HG03571 (cell line): ENCODE results near the gene SPAG17.

Experiments
- ATAC-seq: cut with Tn5 transposase; IDR thresholded peaks from one replicate; pipeline ENCODE4 v1.9.1; 2021; ENCODE audit not compliant: unreplicated experiment

The SPAG17 gene

DNA sequence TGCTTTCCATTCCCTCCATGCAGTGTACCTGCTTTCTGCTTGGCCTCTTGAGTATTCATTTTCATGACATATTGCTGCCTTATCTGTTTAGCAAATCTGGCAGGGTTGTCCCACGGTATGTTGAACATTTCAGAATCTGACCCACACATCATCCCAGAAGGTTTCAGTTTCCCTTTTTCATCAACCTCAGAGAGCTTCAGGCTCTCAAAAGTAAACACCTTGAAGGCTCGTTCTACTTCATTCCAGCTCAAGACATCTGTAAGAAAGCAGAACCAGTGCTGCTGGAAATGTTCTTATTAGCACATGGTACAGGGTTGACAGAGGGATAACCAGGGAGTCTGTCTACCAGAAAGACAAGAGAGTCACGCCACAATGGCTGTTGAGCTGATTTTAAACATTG lies 103.6 kb downstream of the SPAG17 start:
- ATAC-seq = no peak

DNA sequence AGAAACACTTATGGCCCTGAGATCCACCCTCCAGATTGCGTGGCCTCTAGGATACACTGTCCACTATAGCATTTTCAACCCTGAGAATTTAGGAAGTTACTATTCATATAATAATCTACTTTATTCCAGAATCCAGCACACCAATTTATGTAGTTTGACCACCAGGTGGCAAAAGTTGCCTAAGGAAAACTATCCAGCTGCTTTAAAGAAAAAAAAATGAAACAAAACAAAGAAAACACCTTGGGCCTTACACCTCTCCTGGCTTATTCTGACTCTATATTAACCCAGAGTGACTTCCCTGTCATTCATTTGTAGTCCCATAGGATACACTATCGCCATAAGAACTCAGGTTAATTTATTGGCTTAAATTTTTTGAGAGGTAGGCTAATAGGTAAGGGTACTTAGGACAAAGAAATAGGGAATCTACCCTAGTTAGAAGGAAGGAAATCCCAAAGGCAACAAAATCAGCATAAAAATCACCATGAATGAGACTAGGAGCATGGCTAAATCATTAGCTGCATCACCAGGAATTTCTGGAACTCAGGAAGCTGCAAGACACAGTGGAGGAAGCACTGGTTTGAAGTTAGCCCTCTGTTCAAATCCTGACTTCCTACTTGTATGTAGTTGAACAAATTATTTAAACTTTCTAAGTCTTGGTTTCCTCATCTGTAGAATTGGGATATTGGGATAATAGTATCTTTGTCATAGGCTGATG lies 107.5 kb downstream of the SPAG17 start:
- no peak for ATAC-seq

DNA sequence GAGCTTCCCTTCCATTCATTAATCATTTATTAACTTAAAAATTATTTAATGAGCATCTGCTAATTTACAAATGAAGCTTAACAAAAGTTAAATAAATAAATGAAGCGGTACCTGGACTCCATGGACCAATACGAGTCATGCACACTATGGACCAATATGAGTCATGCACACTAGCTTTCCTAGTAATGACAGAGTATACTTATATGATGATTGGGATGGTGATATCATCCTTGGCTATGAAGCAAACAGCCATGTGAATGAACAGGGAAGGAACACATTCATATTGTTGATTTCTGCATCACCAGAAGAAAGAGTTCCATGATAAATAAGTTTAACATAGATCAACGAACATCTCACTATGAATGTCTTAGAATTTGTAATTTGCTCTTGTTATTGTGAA lies 109.9 kb downstream of the SPAG17 start:
- no peak for ATAC-seq

DNA sequence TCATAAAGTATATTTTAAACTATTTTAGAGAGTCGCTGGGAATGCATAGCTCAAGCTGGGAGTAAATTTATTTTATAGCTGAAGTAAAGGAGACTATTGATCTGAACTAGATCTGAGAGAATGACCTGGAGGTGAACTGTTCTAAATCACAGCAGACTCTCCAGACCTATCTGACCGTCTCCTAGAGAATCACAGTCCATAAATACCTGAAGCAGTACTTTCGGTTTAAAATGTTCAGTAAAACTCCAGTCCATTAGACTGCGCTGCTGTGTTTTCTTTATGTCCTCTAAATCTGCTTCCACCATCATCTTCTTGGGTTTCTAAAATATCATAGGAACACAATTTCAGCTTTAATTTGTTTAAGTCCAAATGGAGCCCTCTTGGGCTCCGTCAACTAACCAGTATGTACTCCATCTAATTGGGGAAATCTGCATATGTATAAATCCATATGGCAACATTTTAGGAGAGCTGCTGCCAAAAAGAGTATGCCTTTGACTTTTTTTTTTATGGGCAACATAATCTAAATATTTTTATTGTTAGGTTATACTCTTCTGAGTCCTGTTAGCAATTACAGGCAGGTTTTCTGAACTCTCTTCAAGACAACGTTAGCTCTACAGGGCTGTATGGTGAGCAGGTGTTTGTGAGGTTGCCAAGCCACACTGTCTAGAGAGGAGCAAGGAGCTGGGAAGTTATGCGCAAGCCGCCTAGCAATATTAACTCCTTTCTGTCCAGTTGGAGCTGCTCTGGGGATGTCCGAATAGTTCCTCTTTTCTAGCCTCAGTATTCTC lies 111.2 kb downstream of the SPAG17 start:
- ATAC-seq = no peak

DNA sequence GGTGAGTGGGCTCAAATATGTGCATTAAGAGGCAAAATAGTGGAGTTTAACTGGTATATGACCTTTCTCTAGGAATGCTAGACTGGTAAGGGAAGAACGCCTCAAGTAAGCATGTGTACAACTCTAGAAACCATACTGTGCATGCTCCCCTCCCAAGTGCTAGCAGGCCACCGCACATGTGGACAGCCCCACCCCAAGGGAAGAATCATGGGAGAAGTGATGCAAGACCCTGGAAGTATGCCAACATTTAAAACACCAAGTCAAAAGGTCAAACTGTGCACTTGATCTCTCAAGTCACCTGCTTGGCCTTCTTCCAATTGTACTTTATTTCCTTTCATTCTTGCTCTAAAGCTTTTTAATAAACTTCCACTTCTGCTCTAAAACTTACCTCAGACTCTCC lies 135.0 kb downstream of the SPAG17 start:
- ATAC-seq = no peak

DNA sequence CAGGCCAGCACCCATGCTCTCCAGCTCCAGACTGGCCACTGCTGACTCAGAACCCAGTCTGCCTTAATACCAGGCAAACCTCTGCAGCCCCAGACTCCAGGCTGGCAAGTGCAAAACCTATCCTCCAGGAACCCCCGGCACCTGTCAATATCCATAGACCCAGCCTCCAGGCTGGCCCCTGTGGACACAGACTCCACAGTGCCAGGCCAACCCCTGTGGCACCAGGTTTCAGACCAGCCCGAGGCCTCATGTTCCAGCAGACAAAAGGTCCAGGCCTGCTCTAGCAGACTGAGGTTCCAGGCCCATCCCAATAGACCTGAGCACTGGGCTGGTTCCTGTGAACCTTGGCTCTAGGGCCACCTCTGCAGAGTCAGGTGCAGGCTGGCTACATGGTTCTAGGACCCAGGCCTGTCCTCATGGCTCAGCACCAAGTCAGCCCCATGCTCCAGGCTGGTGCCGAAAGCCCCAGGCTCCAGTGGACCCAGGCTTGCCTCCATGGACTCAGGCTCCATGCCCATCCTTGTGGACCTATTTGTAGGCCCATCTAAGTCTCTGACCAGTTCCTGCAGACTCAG lies 137.3 kb downstream of the SPAG17 start:
- ATAC-seq = no peak

DNA sequence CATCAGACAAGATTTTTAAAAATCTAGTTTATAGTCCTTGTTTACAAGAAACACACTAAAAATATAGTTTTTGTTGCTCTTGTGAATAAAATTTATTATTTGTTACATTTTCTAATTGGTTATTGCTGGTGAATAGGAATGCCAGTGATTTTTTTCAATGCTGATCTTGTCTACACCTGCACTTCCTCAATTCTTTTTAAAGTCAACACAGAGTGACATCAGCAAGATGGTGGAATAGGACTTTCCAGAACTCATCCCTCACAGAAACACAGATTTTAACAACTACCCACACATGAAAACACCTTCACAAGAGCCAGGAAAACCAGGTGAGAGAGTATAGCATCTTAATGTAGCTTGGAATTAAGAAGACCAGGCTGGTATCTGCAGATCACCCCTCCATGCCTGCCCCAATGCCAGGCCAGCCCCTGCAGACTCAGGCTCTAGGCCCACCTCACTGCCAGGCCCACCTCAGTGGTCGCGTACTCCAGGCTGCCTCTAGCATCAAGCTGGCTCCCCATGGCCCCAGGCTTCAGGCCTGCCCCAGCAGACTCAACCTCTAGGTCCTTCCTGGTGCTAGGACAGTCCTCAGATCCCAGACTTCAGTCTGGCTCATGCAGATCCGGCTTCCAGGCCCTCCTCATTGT lies 137.9 kb downstream of the SPAG17 start:
- no peak for ATAC-seq

DNA sequence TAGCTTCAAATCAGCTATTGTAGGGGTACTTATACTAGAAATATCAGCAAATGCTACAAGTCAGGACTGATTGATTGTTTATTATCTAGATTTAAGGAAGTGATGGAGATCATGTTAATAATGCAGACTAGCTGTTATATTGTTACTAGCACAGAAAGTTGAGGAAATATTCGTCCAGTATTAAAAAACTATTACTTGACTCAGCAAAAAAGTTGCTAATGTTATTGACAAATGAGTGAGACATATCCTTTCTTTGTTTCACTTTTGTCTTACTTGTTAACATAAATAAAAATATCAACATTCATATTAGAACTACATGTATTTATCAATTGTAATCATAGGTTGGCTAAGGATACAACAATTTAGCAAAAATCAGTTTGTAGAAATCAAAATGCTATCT lies 141.4 kb downstream of the SPAG17 start:
- ATAC-seq = no peak

DNA sequence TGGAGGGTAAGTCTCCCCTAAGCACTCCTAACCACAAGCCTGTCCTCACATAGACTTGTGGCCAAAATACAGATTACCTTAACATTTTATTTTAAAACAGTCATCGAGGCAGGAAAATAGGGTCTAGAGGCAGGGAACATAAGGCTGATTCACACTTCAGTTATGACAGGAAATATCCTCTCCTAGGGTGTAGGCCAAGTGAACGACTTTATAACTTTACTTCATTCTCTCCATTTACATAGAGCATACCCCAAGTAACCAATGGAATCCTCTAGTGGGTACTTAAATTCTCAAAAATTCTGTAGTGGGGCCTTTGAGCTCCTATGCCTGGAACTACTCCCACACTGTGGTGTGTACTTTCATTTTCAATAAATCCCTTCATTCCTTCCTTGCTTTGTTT lies 142.5 kb downstream of the SPAG17 start:
- no peak for ATAC-seq

DNA sequence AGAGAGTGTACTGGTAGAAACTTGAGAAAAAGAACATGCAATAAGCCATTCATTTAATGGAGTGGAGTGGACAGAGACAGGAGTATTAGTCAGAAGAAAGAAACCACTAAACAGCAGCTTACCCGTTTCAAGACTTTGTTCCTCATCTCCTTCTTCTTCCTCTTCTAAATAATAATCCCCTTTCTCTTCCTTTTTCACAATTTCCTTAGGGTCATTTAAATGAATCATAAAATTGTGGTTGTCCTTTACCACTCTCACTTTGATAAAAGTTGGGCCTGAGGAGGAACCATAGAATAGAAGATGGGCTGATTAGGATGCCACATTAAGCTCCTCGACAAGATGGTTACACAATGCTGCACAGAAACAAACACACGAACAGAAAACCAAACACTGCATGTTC lies 145.9 kb downstream of the SPAG17 start:
- no peak for ATAC-seq

DNA sequence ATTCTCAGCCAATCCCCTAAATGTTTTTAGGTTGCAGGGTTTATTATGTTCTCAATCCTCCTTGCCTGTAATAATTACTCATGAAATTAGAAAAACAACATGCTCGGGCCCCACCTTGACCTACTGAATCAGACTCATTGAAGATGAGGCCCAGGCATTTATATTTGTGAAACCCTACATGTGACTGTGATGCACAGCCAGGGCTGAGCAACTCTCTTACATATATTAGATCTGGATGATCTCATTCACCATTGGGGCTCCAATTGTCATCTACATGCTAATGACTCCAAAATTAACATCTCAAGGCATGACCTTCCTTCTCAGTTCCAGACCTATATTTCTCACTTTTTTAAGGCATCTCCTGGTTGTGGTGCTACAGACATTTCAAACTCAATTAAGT lies 152.1 kb downstream of the SPAG17 start:
- no peak for ATAC-seq

DNA sequence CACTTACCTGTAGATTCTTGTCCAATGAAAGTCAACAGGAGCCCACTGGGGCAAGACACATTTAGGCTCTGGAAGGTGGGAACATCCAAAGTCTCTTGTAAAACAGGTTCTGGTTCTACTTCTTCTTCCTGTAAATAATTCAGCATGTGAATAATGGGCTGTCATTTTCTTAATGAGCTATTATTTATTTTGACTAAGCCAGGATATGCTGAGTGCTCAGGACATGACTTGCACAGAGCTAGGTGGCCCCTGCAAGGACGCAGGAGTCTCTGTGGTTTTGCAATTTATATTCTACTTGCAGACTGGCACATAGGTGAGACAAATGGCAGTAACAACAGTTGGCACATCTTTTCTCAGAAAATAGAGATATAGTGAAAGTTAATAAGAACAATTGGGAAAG lies 156.8 kb downstream of the SPAG17 start:
- ATAC-seq = no peak

DNA sequence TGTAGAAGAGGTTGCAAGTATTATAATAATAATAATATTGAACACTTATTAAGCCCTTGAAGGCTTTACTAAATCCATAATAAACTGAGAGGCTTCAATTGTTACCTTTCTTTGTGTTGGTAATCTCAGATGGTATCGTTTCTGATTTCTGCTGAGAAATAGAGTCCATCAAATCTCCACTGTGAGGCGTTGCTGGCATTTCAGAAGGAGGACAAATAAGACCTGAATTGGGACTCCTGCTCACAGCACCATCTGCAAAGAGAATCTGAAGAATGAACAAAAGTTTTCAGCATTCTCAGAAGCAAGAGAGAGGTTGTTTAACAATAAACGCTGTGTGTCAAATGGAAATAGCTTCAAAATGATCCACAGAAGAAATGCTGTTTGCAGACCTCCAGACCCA lies 161.8 kb downstream of the SPAG17 start:
- no peak for ATAC-seq

DNA sequence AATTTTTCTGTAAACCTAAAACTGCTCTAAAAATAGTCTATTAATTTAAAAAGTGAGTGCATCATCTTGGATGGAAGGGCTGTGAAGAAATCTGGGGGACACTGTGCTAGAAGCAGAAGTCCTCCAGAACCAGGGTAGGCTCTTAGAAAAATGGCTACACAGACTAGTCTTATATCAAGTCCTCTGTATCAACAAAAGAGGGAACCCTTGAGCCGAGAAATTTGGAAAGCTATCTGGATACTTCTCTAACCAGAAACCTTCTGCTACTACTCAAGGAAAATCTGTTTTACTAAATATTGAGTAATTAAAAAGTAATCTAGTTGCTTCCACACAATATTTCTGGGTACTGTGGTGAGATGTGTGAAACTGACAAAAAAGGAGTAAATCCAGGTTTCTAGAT lies 163.4 kb downstream of the SPAG17 start:
- no peak for ATAC-seq

DNA sequence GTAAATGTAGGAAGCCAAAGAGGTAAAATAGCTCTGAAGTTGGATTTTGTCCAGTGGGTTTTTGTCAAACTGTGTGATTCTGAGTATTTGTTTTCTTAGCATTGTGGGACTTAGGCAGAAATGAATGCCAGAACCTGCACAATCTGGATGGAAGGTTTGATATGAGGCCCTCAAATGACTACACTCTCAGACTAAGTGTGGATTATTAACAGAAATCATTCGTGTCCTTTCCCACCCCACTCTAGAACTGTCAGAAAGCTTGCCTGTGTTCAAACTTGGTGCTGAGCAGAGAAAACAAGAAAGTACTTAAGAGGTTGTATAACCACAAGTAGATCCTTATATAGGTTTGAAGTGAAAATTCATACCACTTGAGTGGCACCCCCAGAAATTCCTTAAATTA lies 167.0 kb downstream of the SPAG17 start:
- ATAC-seq = no peak

DNA sequence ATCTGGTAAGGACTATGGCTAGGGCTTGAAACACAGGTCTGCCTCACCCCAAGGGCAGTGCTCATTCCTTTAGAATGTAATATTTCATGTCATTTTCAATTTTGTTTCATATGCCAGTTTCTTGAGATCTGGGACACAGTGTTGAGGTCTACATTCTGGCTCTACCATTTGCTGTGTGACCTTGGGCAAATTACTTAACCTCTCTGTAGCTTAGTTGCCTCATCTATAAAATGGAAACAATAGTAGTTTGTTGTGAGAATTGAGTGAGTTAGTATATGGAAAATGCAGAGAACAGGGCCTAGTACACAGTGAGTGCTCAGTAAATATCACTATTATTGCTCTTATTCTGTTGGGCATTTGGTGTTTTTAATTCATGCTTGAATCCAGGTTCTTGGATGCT lies 171.1 kb downstream of the SPAG17 start:
- ATAC-seq = no peak

DNA sequence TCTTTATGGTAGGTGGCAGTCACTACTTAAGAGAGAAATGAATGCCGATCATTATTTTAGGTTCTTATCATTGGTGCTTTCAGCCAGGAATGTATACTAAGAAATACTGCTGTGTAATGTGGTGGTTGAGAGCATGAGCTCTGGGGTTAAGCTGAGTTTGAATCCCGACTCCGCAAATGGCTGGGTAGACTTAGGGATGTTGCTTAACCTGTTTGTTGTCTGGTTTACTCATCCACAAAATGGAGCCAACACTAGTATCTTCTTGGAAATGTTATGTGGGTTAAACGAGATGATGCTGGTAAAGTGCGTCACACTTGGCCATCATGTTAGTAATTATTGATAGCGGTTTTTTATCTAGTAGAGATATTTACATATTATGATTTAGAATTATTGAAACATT lies 171.7 kb downstream of the SPAG17 start:
- ATAC-seq = no peak

DNA sequence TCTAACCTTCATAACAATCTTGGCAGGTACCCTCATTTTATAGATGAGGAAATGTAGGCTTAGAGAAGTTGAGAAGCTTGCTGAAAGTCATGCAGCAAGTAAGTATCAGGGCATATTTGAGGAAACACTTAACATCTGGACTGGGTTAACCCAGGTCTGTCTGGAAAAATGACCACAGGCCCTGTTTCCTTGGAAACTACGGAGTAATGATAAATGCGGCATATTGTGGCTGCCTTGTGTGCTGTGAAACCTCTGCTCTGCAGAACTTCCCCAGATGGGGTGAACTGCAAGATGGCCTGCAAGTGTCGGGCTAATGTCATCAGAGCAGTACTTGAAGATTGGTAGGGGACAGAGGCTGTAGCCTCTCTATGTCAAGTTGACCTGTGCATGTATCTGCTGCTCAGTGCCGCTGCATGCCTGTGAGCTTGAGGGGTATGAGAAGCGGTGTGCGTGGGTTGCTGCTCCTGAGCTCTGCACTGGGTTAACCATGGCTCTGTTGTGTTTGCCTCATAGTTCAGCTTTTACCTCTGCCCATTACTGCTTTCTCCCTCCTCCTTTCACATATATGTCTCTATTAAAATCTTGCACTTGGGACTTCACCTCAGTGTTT lies 172.4 kb downstream of the SPAG17 start:
- ATAC-seq = no peak

DNA sequence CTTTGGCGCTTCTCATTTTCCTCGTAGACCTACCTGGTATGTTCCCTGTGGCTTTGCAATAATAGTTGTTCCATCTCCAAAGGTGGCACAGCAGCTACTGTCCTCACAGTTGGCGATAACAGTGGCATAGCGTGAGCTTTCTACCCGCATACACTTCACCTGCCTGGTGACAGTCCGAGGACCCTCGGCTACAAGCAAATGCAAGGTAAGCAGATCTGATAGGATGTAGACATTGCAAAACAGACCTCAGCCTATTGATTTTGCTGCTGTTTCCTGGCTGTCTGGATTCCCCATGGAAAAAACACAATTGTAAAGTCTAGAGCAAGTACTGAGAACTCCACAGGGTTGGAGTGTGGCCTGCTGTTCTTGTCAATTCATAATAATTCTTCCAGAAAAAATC lies 177.0 kb downstream of the SPAG17 start:
- ATAC-seq = no peak

DNA sequence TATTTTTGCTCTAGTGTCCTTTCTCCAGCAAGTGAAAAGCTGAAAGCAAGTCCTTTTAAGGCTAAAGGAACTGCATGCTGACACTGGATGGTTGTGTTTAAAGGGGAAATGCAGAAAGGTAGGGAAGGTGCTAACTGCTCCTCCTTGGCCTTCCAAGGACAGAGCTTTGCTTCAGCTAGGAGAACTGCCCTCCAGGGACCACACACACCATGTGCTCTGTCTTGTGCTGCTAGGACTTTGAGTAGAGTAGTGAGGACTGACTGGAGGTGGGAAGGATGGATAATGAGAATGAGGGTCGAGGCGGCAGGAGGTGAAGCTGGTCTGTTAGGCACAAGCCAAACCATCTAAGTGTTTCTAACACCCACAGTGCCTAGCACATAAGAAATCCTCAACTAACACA lies 177.6 kb downstream of the SPAG17 start:
- ATAC-seq = no peak

DNA sequence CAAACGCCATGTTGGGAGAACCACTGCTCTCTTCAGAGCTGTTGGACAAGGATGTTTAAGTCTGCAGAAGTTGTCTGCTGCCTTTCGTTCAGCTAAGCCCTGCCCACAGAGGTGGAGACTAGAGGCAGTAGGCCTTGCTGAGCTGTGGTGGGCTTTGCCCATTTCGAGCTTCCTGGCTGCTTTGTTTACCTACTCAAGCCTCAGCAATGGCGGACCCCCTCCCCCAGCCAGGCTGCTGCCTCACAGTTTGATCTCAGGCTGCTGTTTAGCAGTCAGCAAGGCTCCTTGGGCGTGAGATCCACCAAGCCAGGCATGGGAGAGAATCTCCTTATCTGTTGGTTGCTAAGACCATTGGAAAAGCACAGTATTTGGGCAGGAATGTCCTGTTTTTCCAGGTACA lies 180.7 kb downstream of the SPAG17 start:
- ATAC-seq = no peak
